ENCODE data around the gene GSTO1. TPM values are rescaled to one million over a fixed set of nuclear protein-coding genes. Genes with fewer than 3 reads are reported as not detected.

GSTO1 gene
- total and polyA plus RNA-seq, 2 experiments from 2014 or later: 143 to 387 TPM

- no peaks in the 10 kb centered on the region for H3F3A ChIP-seq (ENCODE audit: insufficient read depth)
- no peak overlapping the region for H2AFZ ChIP-seq
- no peaks in the 10 kb centered on the region for H3K27me3 ChIP-seq (replicated peaks; ENCODE audit: insufficient read depth)
- DNase-seq: no peak
- H4K20me1 ChIP-seq (ENCODE audit: insufficient read depth): no peaks in the 10 kb centered on the region
- H3K9ac ChIP-seq: no peak overlapping the region
- H3K36me3 ChIP-seq (ENCODE audit: low read depth): no peaks in the 10 kb centered on the region
- H3K9me2 ChIP-seq (ENCODE audit: insufficient read depth): no peaks in the 10 kb centered on the region
- H3K27ac ChIP-seq: no peak overlapping the region
- no peaks in the 10 kb centered on the region for H3K79me2 ChIP-seq (ENCODE audit: insufficient read depth)
- in situ Hi-C loops (cut with MboI): no loop called here
- H3K4me3 ChIP-seq: no peak overlapping the region
- TF ChIP-seq EZH2 (IDR thresholded peaks at IDR 0.05; ENCODE audit: insufficient read depth, poor library complexity, severe bottlenecking) (no peak), EZH2phosphoT487 (IDR thresholded peaks at IDR 0.05; ENCODE audit: insufficient read depth, low read depth) (no peak)
- no peak overlapping the region for H3K4me2 ChIP-seq (ENCODE audit: unreplicated experiment)
- H3K9me3 ChIP-seq (ENCODE audit: low read depth): no peaks in the 10 kb centered on the region
- H3K4me1 ChIP-seq (ENCODE audit: insufficient read depth): no peaks in the 10 kb centered on the region
- 79 to 90% methylated on average over 3 of the region's 3 CpGs for WGBS, 2 experiments (ENCODE audit: low coverage in 1 of 2, low lambda C conversion rate in 2 of 2, missing lambda C conversion rate in 2 of 2)
Measured at GRCh38 chr10:104281694-104282093, 27.0 kb downstream of the GSTO1 start.

DNA sequence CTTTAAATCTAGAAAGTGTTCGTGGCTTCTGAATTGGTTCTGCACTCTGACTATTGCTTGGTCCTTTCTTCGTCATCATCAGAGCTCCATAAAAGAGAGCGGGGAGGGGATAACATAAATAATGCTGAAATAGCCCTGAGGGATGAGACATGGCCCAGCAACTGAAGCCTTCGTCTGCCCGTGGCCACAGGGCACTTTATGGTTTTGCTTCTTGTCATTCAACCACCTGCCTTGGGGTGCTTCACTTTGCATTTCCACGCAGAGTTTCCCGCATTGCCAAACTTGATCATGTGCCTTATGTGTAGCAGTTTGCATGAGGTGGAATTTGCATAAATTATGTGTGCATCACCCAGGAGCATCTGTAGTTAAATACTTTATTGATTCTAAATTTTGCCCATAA, 30.2 kb downstream of the GSTO1 start:
- no peaks in the 10 kb centered on the region for H3K9me3 ChIP-seq (ENCODE audit: low read depth)
- no peaks in the 10 kb centered on the region for H3K27me3 ChIP-seq (replicated peaks; ENCODE audit: insufficient read depth)
- H3K9me2 ChIP-seq (ENCODE audit: insufficient read depth): no peaks in the 10 kb centered on the region
- WGBS, 2 experiments (ENCODE audit: low coverage in 1 of 2, low lambda C conversion rate in 2 of 2, missing lambda C conversion rate in 2 of 2): 79 to 80% methylated on average over 7 of the region's 7 CpGs
- H4K20me1 ChIP-seq (ENCODE audit: insufficient read depth): no peaks in the 10 kb centered on the region
- no peak overlapping the region for H3K27ac ChIP-seq
- no peaks in the 10 kb centered on the region for H3F3A ChIP-seq (ENCODE audit: insufficient read depth)
- no peaks in the 10 kb centered on the region for H3K4me1 ChIP-seq (ENCODE audit: insufficient read depth)
- TF ChIP-seq EZH2 (IDR thresholded peaks at IDR 0.05; ENCODE audit: insufficient read depth, poor library complexity, severe bottlenecking): no peak
- TF ChIP-seq EZH2phosphoT487 (IDR thresholded peaks at IDR 0.05; ENCODE audit: insufficient read depth, low read depth): no peak
- H3K4me2 ChIP-seq (ENCODE audit: unreplicated experiment): no peak overlapping the region
- no peak overlapping the region for H2AFZ ChIP-seq
- in situ Hi-C loops (cut with MboI): no loop called here
- DNase-seq: no peak
- no peak overlapping the region for H3K4me3 ChIP-seq
- H3K79me2 ChIP-seq (ENCODE audit: insufficient read depth): no peaks in the 10 kb centered on the region
- H3K9ac ChIP-seq: no peak overlapping the region
- H3K36me3 ChIP-seq (ENCODE audit: low read depth): no peaks in the 10 kb centered on the region

DNA sequence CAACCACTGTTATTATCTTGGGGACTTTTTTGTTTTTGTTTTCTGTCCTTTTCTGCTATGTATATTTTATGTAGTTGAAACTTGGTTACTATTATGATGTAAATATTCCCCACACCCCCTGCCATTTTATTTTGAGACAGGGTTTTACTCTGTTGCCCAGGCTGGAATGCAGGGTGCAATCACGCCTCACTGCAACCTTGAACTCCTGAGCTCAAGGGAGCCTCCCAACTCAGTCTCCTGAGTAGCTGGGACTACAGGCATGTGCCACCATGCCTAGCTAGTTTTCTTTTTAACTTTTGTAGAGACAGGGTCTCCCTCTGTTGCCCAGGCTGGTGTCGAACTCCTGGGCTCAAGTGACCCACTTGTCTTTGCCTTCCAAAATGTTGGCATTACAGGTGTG, 32.2 kb downstream of the GSTO1 start:
- no peaks in the 10 kb centered on the region for H3K9me3 ChIP-seq (ENCODE audit: low read depth)
- WGBS, 2 experiments (ENCODE audit: low coverage in 1 of 2, low lambda C conversion rate in 2 of 2, missing lambda C conversion rate in 2 of 2): 81 to 87% methylated on average over 2 of the region's 2 CpGs
- TF ChIP-seq EZH2 (IDR thresholded peaks at IDR 0.05; ENCODE audit: insufficient read depth, poor library complexity, severe bottlenecking): no peak
- TF ChIP-seq EZH2phosphoT487 (IDR thresholded peaks at IDR 0.05; ENCODE audit: insufficient read depth, low read depth): no peak
- H3F3A ChIP-seq (ENCODE audit: insufficient read depth): 0 out of 2 replicates have a peak, but pooled peaks cover 3% of the 10 kb centered on the region
- no peak overlapping the region for H3K27ac ChIP-seq
- no peak overlapping the region for H3K4me2 ChIP-seq (ENCODE audit: unreplicated experiment)
- H3K79me2 ChIP-seq (ENCODE audit: insufficient read depth): no peaks in the 10 kb centered on the region
- DNase-seq: no peak
- no peaks in the 10 kb centered on the region for H3K9me2 ChIP-seq (ENCODE audit: insufficient read depth)
- in situ Hi-C loops (cut with MboI): no loop called here
- no peak overlapping the region for H3K9ac ChIP-seq
- no peaks in the 10 kb centered on the region for H3K27me3 ChIP-seq (replicated peaks; ENCODE audit: insufficient read depth)
- no peaks in the 10 kb centered on the region for H4K20me1 ChIP-seq (ENCODE audit: insufficient read depth)
- no peak overlapping the region for H3K4me3 ChIP-seq
- no peak overlapping the region for H2AFZ ChIP-seq
- 0 out of 2 replicates have a peak, but pooled peaks cover 4% of the 10 kb centered on the region for H3K4me1 ChIP-seq (ENCODE audit: insufficient read depth)
- no peaks in the 10 kb centered on the region for H3K36me3 ChIP-seq (ENCODE audit: low read depth)

- no peaks in the 10 kb centered on the region for H3K79me2 ChIP-seq (ENCODE audit: insufficient read depth)
- in situ Hi-C loops (cut with MboI): no loop called here
- H3K9me3 ChIP-seq (ENCODE audit: low read depth): no peaks in the 10 kb centered on the region
- peaks cover 16% of the 10 kb centered on the region for H3K4me1 ChIP-seq (ENCODE audit: insufficient read depth)
- 56 to 65% methylated on average over 1 of the region's 1 CpG for WGBS, 2 experiments (ENCODE audit: low coverage in 1 of 2, low lambda C conversion rate in 2 of 2, missing lambda C conversion rate in 2 of 2)
- H2AFZ ChIP-seq: no peak overlapping the region
- H3K36me3 ChIP-seq (ENCODE audit: low read depth): no peaks in the 10 kb centered on the region
- DNase-seq: no peak
- no peak overlapping the region for H3K4me2 ChIP-seq (ENCODE audit: unreplicated experiment)
- H4K20me1 ChIP-seq (ENCODE audit: insufficient read depth): no peaks in the 10 kb centered on the region
- TF ChIP-seq EZH2 (IDR thresholded peaks at IDR 0.05; ENCODE audit: insufficient read depth, poor library complexity, severe bottlenecking): no peak
- no peak for TF ChIP-seq EZH2phosphoT487 (IDR thresholded peaks at IDR 0.05; ENCODE audit: insufficient read depth, low read depth)
- no peak overlapping the region for H3K27ac ChIP-seq
- no peaks in the 10 kb centered on the region for H3K9me2 ChIP-seq (ENCODE audit: insufficient read depth)
- no peak overlapping the region for H3K9ac ChIP-seq
- no peak overlapping the region for H3K4me3 ChIP-seq
- H3F3A ChIP-seq (ENCODE audit: insufficient read depth): peaks cover 17% of the 10 kb centered on the region
- no peaks in the 10 kb centered on the region for H3K27me3 ChIP-seq (replicated peaks; ENCODE audit: insufficient read depth)
Measured at GRCh38 chr10:104288355-104288754, 33.7 kb downstream of the GSTO1 start.
